Endothelial cell of hepatic sinusoid (primary cell): ENCODE measurements around the gene RNF149.
"Not testable (repeated sequence)": the region's sequence is repeated elsewhere in the genome, so short reads cannot be mapped to it uniquely, and the experiment has no call there.

Source experiments
- in situ Hi-C: cut with HindIII; loops from 2 replicates; pipeline ENCODE4 v1.10.0; 2017; ENCODE audit warnings: low sequenced_read_pairs

Gene RNF149

DNA sequence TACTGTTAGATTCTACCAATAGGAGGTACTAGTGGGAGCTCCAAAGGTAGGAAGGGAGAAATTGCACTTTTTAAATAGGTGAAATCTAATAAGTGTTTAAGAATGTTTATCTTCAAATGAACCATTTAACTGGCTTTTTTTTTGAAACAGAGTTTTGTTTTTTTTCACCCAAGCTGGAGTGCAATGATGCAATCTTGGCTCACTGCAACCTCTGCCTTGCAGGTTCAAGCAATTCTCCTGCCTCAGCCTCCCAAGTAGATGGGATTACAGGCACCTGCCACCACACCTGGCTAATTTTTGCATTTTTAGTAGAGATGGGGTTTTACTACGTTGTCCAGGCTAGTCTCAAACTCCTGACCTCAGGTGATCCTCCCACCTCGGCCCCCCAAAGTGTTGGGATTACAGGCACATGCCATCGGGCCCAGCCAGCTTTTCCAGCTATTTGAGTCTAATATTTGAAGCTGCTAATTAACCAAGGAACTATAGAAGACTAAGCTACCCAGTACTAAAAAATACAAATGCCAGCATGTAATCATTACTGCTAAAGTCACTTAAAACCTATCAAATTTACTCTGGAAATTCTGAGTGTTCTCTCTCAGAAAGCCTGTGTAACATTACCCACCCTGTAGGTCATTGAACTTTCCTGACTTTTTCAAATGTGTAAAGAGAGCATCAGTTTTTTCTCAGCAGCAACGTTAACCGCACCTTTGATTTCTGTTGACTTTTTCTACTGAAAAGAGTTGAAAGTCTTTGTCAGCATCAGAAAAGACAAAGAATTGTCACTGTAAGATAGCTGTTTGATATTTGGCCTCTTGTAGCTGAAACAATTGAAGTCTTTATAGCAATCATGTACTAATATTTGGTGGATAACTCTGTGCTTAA, 24.6 kb upstream of the RNF149 start:
- in situ Hi-C loops: no loop called here

DNA sequence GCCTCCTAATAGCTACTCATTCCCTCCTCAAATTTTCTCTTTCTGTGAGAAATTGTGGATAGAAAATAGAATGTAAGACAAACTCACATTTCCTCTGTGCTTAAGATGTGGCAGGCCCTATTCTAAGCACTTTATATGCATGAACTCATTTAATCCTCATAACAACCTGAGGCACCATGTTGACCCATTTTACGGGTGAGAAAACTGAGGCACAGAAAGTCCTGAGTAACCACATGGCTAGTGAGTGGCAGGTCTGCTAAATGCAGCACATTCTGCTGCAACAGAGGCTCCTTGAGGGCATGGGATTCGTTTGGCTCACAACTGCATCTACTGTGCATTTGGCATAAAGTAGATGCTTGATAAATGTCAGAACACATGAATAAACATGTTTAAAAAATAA, 22.7 kb upstream of the RNF149 start:
- in situ Hi-C loops: no loop called here

DNA sequence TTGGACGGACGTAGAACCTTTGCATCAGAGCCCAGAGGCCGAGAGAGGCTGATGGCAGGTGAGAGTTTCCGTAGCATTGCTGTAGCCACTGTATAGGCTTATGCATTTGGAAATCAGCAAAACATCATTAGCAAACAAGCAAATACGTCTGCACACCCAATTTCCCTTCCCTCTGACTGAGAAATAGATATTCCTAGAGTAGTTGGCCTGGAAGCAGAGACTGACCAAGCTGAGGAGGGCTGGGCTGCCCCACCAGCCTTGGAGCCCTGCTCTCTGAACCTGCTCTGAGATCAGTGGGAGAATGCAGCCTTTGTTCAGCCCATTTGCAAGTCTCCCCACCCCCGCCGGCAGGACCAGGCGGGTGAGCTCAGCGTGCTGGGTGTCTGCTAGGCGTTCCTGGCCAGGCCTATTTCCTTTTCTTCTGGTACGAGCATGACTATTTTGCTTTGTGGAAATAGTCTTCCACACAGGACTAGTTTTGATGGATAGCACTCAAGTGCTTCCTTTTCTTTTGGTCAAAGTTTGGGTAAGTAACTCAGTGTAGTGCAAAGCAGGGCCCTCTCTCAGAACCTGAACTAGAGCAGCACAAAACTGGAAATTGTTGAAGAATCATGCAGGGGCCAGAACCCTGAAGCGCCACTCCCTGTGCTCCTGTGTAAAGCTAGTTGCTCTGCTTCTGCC, 21.9 kb upstream of the RNF149 start:
- in situ Hi-C loops: no loop called here

DNA sequence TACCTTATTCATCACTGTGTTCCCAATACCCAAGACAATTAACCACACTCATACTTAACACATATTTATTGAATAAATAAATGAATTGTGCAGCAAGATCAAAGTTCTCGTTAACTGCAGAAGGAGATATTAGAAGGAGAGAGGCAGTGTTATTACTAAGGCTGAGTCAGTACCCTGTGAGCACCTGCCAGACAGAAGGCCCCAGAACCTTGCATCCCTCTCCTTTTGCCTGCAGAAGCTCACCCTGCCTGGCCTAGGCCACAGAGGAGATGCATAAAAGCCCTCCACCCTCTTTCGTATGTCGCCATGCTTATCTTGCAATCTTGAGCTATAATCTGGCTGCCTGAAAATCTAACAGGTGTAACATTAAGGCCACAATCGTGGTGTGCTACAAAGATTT, 20.5 kb upstream of the RNF149 start:
- in situ Hi-C loops: no loop called here

DNA sequence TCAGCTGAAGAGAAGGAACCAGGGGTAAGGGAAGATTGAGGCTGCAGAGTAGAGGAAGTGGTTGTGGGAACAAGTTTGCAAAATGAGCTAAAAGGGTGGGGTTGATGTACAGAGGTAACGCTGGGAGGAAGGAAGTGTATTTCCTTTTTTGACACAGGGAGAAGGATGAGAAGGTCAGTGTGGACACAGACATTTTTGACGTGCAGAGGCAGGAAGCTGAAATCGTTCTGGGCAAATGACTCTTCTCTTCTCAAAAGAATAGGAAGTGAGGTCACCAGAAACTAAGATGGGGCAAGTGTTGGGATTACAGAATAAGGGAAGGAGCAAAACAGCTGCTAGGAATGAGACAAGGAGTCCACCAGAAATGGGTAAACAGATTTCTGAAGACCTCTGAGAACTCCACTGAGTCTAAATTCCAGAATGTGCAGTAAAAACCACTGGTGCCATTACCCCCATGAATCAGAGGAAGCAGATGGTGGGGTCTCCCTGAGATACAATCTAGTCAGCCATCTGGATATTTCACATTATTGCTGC, 20.0 kb upstream of the RNF149 start:
- in situ Hi-C loops: no loop called here

DNA sequence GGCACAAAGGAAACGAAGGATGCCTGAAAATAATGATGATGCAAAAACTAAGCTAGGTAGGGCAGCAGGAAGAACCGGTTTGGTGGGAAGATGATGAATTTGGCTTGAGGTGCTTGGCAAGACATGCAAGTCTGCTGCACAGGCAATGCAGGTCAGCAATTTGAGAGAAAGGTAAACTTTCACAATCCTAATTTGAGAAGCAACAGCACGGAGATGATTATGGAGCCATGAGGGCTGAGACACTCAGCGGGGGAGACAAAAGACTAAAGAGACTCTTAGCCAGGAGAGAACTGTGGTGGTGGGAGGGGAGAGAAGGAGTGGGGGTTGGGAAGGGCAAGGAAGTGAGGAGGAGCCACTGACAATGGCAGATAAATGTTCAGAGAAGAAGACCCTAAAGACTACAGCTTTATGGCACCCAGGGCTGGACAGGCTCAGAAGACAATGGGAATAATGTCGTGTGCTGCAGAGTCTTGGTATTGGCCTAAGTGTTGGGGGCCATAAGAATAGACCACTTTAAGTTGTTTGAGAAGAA, 19.4 kb upstream of the RNF149 start:
- in situ Hi-C loops: no loop called here

DNA sequence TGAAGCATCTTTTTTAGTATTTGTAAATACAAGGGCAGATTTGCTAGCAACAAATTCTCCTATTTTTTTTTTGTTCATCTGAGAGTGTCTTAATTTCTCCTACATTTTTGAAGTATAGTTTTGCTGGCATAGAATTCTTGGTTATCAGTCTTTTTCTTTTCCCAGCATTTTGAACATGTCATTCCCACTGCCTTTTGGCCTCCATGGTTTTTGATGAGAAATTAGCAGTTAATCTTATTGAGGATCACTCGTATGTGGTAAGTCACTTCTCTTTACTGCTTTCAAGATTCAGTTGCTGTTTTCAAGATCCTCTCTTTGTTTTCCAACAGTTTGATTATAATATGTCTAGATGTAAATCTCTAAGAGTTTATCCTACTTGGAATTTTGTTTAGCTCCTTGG, 16.9 kb upstream of the RNF149 start:
- in situ Hi-C loops: no loop called here

DNA sequence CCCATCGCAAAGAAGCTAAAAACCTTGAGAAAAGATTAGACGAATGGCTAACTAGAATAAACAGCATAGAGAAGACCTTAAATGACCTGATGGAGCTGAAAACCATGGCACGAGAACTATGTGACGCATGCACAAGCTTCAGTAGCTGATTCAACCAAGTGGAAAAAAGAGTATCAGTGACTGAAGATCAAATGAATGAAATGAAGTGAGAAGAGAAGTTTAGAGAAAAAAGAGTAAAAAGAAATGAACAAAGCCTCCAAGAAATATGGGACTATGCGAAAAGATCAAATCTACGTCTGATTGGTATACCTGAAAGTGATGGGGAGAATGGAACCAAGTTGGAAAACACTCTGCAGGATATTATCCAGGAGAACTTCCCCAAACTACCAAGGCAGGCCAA, 8.1 kb upstream of the RNF149 start:
- in situ Hi-C loops: not testable (repeated sequence)

DNA sequence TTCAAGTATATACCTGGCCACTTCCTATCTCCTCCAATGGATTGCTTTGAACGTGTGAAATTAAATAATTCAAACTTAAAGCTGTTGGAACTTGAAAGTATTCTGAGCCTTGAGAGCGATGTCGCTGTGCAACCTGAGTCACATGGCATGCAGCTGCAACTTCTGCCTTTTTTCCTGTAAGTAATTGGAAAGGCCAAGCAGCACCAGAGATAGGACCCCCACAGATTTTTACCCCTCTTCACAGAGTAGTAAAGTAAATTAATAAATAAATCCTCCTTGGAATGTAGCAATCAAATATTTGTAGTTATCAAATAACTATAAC, 3.2 kb upstream of the RNF149 start:
- in situ Hi-C loops: no loop called here

DNA sequence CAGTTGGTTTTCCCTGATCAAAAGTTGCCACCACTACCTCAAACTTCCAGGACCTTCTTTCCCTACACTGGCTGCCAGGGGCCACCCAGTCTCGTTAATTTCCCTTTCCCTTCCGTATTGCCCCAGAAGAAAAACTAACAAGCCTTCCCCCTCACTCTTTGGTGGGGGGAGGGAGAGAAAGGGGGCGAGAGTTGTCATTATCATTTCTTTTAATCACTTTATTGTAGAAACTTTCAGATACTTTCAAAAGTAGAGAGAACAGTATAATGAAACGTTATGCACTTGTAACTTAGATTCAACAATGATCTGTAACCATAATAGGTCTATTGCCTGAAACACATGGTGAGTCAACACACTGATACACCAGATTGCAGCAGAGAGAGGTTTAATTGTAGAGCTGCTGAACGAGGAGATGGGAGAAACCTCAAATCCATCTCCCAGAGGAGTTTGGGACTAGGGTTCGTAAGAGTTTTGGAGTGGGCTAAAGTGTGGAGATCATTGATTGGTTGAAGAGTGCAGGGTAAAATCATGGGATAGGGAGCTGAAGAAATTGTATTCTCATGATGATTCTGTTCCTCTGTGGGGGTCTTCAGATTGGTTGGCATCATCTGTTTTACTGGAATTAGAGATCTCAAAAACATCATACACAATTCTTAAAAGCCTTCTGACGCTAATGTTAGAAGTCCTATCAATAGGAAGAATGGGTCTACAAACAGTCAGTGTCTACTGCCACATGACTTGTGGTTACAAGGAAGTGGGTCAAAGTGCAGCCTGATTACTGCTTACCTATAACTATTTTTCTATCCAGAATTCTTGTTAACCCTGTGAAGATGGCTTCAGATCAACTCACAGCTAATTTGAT, 2.6 kb upstream of the RNF149 start:
- in situ Hi-C loops: no loop called here

DNA sequence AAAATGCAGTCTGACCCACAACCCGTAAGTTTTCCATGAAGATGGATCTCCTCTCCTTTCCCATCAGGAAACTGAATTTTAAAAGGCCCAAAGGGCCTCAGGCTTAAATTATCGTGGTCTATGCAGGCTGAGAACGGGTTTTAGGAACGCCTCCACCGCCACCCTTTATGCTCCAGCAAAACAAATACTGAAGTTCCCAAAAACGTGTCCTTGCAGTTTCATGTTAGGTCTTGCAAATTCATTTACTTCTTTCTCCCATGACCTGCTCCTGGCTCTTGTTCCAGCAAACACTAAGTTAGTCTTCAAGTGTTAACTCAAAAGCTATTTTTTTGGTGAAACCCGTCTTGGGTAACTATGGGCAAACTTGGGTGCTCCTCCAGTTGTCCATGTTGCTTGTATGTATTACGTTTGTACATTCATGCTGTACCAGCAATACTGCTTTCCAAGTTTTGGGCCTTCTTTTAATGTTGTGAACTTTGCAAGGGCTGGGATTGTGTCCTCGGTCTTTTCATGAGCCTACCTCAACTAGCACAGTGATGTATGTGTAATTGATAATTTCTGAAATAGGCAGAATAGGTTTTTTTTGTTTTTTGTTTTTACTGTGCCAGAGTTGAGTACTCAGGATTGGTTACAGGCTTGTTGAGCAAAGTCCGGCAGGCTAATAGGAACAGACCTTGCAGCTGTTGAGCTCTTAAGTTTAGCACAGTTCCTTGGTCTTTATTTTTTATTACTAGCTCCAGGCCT, 1.8 kb upstream of the RNF149 start:
- in situ Hi-C loops: no loop called here

DNA sequence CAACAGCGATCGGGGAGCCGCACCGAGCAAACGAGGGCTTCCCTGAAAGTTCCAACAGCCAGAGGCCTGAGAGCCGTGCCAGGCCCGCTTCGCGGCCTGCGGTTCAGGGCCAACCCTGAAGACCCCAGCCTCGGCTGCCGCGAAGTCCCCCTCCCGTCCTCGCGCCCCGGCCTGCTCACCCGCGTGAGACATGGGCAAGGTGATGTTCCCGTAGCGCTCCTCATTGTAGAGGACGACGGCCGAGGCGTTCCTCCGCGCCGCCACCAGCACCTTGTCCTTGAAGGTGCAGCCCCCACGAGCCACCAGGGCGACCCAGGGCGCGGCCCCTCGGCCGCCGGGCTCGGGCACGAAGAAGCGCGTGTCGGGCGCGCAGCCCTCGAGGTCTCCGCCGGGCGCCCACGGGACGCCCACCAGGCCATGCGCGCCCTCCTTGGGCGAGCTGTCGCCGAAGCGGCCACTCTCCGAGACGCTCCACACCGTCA, 510 bp downstream of the RNF149 start:
- in situ Hi-C loops: no loop called here

DNA sequence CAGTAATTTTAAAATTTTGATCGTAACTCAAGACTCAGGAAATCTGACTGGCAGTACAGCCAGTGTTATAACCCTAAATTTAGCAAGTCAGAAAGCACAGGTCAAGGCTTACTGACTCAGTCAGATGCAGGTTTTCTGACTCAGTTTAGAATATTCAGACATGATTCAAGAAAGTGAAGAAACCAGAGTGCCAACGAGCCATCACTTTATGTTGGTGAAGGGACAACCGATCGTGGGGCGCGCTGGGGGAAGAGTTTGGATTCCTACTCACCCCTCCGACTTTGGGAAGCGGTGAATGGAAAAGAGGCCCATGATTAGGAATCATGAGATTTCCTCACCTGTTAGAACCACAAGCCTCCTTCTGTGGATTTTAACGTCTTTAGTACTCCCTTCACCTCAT, 998 bp downstream of the RNF149 start:
- in situ Hi-C loops: no loop called here

DNA sequence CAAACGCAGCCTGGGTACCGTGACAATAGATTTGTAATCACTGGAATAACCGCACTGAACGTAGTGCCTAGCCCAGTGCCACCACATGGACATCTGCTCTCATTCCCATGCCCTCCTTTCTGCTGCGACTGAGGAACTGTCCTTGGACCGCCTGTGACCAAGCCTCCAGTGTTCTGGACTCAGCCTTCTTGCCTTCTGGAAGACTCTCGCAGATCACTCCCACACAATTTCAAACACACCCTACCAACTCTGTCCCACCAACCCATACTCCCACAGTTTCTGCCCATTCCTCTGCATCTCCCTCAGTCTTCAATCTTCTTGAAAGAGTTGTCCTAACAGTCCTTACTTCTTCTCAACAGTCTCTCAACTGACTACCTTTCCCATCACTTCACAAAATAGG, 2.1 kb downstream of the RNF149 start:
- in situ Hi-C loops: no loop called here

DNA sequence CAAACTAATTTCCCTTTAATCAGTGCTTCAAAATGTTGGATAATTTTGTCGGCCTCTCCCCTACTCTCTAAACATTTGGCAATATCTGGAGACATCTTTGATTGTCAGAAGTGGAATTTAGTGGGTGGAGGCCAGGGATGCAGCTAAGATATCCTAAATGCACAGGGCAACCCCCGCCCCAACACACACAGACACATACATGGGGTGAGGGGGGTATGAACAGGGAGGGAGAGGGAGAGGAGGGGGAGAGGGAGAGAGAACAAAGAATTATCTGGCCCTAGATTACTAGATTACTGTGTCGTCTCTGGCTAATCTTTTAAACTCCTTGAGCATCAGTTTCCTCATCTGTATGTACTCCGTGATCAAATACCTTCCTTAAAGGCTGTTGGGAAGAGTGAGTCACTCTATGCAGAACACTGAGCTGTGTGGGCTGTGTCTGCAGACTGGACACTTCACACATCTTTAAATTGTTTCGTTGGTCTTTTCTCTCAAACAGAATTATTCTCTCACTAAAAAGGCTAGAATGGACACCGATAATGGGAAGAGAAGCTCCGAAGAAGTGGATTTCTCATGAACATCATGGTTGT, 2.9 kb downstream of the RNF149 start:
- in situ Hi-C loops: no loop called here

DNA sequence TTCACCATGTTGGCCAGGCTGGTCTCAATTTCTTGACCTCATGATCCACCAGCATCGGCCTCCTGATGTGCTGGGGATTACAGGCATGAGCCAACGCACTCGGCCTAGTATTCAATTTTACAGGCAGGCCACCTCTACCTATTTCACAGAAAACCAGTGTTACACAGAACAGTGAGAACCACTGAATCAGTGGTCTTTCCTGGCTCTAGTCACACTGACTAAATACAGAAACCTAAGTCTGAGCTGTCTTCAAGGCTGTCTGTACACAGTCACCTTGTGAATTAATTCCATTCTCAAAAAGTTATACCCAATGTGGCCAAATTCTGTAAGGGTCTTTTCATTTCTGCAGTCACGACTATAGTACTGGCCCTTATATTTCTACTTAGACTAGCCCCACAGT, 3.5 kb downstream of the RNF149 start:
- in situ Hi-C loops: no loop called here

DNA sequence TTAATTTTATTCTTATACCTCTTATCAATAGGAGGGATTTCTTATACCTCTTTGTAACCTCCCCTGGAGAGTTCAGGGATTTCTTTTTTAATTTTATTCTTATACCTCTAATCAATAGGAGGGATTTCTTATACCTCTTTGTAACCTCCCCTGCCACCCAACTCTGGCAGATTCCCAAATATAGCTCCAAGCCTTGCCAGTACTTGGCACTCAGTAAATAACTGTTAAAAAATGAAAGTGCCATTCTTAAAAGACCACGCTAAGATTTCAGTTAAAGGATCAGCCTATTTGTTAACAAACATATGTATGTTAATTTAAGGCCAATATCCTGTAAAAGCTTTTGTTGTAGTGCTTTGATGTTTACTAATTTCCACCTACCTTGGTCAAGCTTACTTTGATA, 4.8 kb downstream of the RNF149 start:
- in situ Hi-C loops: no loop called here

DNA sequence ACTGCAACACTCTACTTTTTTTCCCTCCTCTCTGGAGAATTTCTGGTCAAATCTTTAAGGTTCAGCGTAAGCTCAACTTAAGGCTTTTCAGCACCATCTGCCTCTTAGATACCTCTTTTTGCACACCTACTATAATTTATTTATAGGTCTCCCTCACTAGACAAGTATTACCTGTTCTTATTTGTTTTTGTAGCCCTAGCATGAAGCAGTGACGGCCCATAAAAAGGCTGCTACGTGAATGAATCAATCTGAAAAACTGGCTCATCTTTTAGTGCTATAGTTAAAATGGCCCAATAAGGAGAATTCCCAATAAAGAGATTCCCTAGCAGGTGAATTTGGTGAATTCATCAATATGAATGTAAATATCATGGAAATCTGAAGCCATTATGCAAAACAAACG, 6.5 kb downstream of the RNF149 start:
- in situ Hi-C loops: no loop called here

DNA sequence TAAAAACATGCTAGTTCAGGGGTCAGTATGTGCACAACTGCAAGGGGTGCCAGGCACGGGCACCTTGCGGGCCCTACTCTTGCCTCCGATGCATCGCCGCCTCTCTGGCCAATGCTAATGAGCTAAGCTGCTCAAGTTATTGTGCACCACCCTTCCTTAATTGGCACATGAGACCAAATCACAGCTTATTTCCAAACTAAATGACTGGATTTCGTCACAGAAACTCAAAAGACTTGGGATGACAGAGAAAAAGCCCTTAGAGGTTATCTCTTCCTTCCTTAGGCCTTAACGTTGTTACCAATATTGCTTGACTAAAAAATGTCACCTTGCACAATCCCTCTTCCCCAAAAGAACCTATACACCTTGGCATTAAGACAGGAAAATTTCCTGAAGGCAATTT, 7.7 kb downstream of the RNF149 start:
- in situ Hi-C loops: no loop called here

DNA sequence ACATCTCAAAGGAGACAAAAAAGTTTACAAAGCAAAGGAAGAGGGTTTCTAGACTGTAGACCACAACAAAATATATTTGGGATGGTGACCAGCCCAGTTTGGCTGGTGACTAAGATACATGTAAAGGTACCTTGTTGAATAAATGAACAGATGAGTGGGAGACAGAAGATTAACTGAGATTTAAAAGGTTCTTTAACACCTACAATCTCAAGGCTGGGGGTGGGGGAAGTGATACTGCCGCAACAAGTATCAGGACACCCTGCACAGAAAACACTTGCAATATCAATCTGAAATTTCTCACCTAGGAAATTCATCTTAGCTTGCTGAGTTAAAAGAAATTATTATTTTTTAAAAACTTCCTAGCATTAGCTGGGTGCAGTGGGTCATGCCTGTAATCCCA, 8.3 kb downstream of the RNF149 start:
- in situ Hi-C loops: no loop called here
